ENCODE results near the gene GAL3ST3.

Gene GAL3ST3

GRCh38 chr11:66055021-66055420 is 6.1 kb upstream of the GAL3ST3 start:
- H3K36me3 ChIP-seq (ENCODE audit: control insufficient read depth, low read length), result peaks cover 74% of the 10 kb centered on the region
- H3K79me2 ChIP-seq (ENCODE audit: control insufficient read depth, low read length), result peaks cover 45% of the 10 kb centered on the region

GRCh38 chr11:66052664-66052982 is 3.7 kb upstream of the GAL3ST3 start:
- H3K36me3 ChIP-seq (ENCODE audit: control insufficient read depth, low read length), result peaks cover 52% of the 10 kb centered on the region
- peak overlapping the region; percentile 83 for H3K4me3 ChIP-seq (ENCODE audit: low read length)
- H4K20me1 ChIP-seq (ENCODE audit: control insufficient read depth, insufficient read depth, low read depth, low read length), result peaks cover 4% of the 10 kb centered on the region; the same call in 1 of the 2 replicates
- peak overlapping the region; percentile 77 for H3K4me2 ChIP-seq (ENCODE audit: low read length)
- H3K4me1 ChIP-seq (ENCODE audit: control insufficient read depth, low read length), result peaks cover 25% of the 10 kb centered on the region
- H3K9me2 ChIP-seq (replicated peaks; ENCODE audit: control insufficient read depth, low read length), result no peaks in the 10 kb centered on the region
- no peaks in the 10 kb centered on the region for H3F3A ChIP-seq (ENCODE audit: control insufficient read depth, insufficient read depth)
- H3K27ac ChIP-seq (ENCODE audit: low read depth, low read length), result peak overlapping the region; percentile 47
- no peaks in the 10 kb centered on the region for H3K9me3 ChIP-seq (ENCODE audit: control insufficient read depth, insufficient read depth, low read length)
- peaks cover 45% of the 10 kb centered on the region for H3K79me2 ChIP-seq (ENCODE audit: control insufficient read depth, low read length)
- TF ChIP-seq EZH2phosphoT487 (IDR thresholded peaks at IDR 0.05; ENCODE audit: borderline replicate concordance, low read length) (no peak), CTCF (IDR thresholded peaks at IDR 0.05; ENCODE audit: low read depth, low read length, poor library complexity, severe bottlenecking) (no peak)
- no peaks in the 10 kb centered on the region for H3K27me3 ChIP-seq (ENCODE audit: control insufficient read depth, low read length)

More at GRCh38 chr11:66055021-66055420, 6.1 kb upstream of the GAL3ST3 start:
- peaks cover 4% of the 10 kb centered on the region; the same call in 1 of the 2 replicates for H4K20me1 ChIP-seq (ENCODE audit: control insufficient read depth, insufficient read depth, low read depth, low read length)
- H3K4me2 ChIP-seq (ENCODE audit: low read length), result no peak overlapping the region
- peaks cover 18% of the 10 kb centered on the region for H3K4me1 ChIP-seq (ENCODE audit: control insufficient read depth, low read length)
- TF ChIP-seq EZH2phosphoT487 (IDR thresholded peaks at IDR 0.05; ENCODE audit: borderline replicate concordance, low read length), result no peak
- TF ChIP-seq CTCF (IDR thresholded peaks at IDR 0.05; ENCODE audit: low read depth, low read length, poor library complexity, severe bottlenecking), result no peak
- no peaks in the 10 kb centered on the region for H3K27me3 ChIP-seq (ENCODE audit: control insufficient read depth, low read length)
- H3K4me3 ChIP-seq (ENCODE audit: low read length), result no peak overlapping the region
- H3K9me2 ChIP-seq (replicated peaks; ENCODE audit: control insufficient read depth, low read length), result no peaks in the 10 kb centered on the region
- H3K27ac ChIP-seq (ENCODE audit: low read depth, low read length), result no peak overlapping the region
- no peaks in the 10 kb centered on the region for H3F3A ChIP-seq (ENCODE audit: control insufficient read depth, insufficient read depth)
- no peaks in the 10 kb centered on the region for H3K9me3 ChIP-seq (ENCODE audit: control insufficient read depth, insufficient read depth, low read length)

GRCh38 chr11:66051766-66052663 is 3.1 kb upstream of the GAL3ST3 start, which contains the start of gene SF3B2:
SF3B2 (plus strand) TSS chr11:66052364; CDS start chr11:66052385, 21 bp downstream.
- Histone ChIP-seq H4K20me1 (ENCODE audit: control insufficient read depth, insufficient read depth, low read depth, low read length) (peaks cover 4% of the 10 kb centered on the region; the same call in 1 of the 2 replicates), H3F3A (ENCODE audit: control insufficient read depth, insufficient read depth) (no peaks in the 10 kb centered on the region), H3K4me3 (ENCODE audit: low read length) (peak within 1 kb of the TSS; percentile 83), H3K27ac (ENCODE audit: low read depth, low read length) (peak within 1 kb of the TSS; percentile 47), H3K79me2 (ENCODE audit: control insufficient read depth, low read length) (peaks cover 45% of the 10 kb centered on the region), H3K9me2 (replicated peaks; ENCODE audit: control insufficient read depth, low read length) (no peaks in the 10 kb centered on the region), H3K4me2 (ENCODE audit: low read length) (peak within 1 kb of the TSS; percentile 77), H3K27me3 (ENCODE audit: control insufficient read depth, low read length) (no peaks in the 10 kb centered on the region), H3K9me3 (ENCODE audit: control insufficient read depth, insufficient read depth, low read length) (no peaks in the 10 kb centered on the region), H3K4me1 (ENCODE audit: control insufficient read depth, low read length) (peaks cover 25% of the 10 kb centered on the region), H3K36me3 (ENCODE audit: control insufficient read depth, low read length) (peaks cover 47% of the 10 kb centered on the region)
- TF ChIP-seq CTCF (IDR thresholded peaks at IDR 0.05; ENCODE audit: low read depth, low read length, poor library complexity, severe bottlenecking) (no peak), EZH2phosphoT487 (IDR thresholded peaks at IDR 0.05; ENCODE audit: borderline replicate concordance, low read length) (no peak)
